ENCODE results near the gene TRIM64C.
"Not testable (repeated sequence)": the region's sequence is repeated elsewhere in the genome, so short reads cannot be mapped to it uniquely, and the experiment has no call there.

The TRIM64C gene

GRCh38 chr11:49059012-49059411, at the start of gene TRIM64C:
Gene TRIM64C, minus strand, starts transcription at chr11:49059112. Its CDS starts 0 bp downstream, at chr11:49059112.
- H3K36me3 Mint-ChIP-seq; H3K9me3 Mint-ChIP-seq; H3K4me1 Mint-ChIP-seq; DNase-seq (ENCODE audit: low spot score in 2 of 2); H3K27ac Mint-ChIP-seq; H3K4me3 Mint-ChIP-seq; H3K27me3 Mint-ChIP-seq; ATAC-seq (ENCODE audit: low read depth): not testable (repeated sequence)

- H3K36me3 Mint-ChIP-seq; DNase-seq (ENCODE audit: low spot score in 2 of 2); H3K27ac Mint-ChIP-seq; H3K4me3 Mint-ChIP-seq; H3K27me3 Mint-ChIP-seq; H3K4me1 Mint-ChIP-seq; ATAC-seq (ENCODE audit: low read depth); H3K9me3 Mint-ChIP-seq: not testable (repeated sequence)
Observed at GRCh38 chr11:49102356-49102755, 43.4 kb upstream of the TRIM64C start.

GRCh38 chr11:49069897-49070296, 11.0 kb upstream of the TRIM64C start:
- not testable (repeated sequence) for ATAC-seq (ENCODE audit: low read depth); H3K27me3 Mint-ChIP-seq; H3K9me3 Mint-ChIP-seq; DNase-seq (ENCODE audit: low spot score in 2 of 2); H3K36me3 Mint-ChIP-seq; H3K4me3 Mint-ChIP-seq; H3K27ac Mint-ChIP-seq; H3K4me1 Mint-ChIP-seq

GRCh38 chr11:49049821-49050220, 9.1 kb downstream of the TRIM64C start:
- not testable (repeated sequence) for ATAC-seq (ENCODE audit: low read depth); H3K27me3 Mint-ChIP-seq; H3K4me3 Mint-ChIP-seq; DNase-seq (ENCODE audit: low spot score in 2 of 2); H3K9me3 Mint-ChIP-seq; H3K27ac Mint-ChIP-seq; H3K36me3 Mint-ChIP-seq; H3K4me1 Mint-ChIP-seq

- not testable (repeated sequence) for H3K27ac Mint-ChIP-seq; H3K36me3 Mint-ChIP-seq; ATAC-seq (ENCODE audit: low read depth); H3K9me3 Mint-ChIP-seq; DNase-seq (ENCODE audit: low spot score in 2 of 2); H3K4me1 Mint-ChIP-seq; H3K4me3 Mint-ChIP-seq; H3K27me3 Mint-ChIP-seq
Observed at GRCh38 chr11:49048229-49048628, 10.7 kb downstream of the TRIM64C start.

- H3K4me1 Mint-ChIP-seq; ATAC-seq (ENCODE audit: low read depth); H3K36me3 Mint-ChIP-seq; H3K27ac Mint-ChIP-seq; H3K4me3 Mint-ChIP-seq; H3K9me3 Mint-ChIP-seq; DNase-seq (ENCODE audit: low spot score in 2 of 2); H3K27me3 Mint-ChIP-seq: not testable (repeated sequence)
Observed at GRCh38 chr11:49028523-49028922, 30.4 kb downstream of the TRIM64C start, which contains the start of gene TRIM49B. Gene TRIM49B, plus strand, starts transcription at chr11:49028823. Its CDS starts 2,777 bp downstream, at chr11:49031600.

Data from memory B cell (primary cell).